Body of pancreas (tissue), 4 donors: ENCODE results near the gene KNCN.

Source experiments
- POLR2A ChIP-seq, 3 donors: fragments of 450-650 bp; IDR thresholded peaks; one replicate each; pipeline ENCODE4 v1.6.1; 2016; ENCODE audit warnings: antibody characterized with exemption in 3 of 3, mild to moderate bottlenecking in 2 of 3
- TF ChIP-seq, protein P1 (sequence below), 7 experiments: fragments of 450-650 bp in 4 of 7; fragments of 200-600 bp in 3 of 7; sonication (generic) in 3 of 7; IDR thresholded peaks; one replicate each; pipeline ENCODE4 v1.5.1; 2016 to 2019; ENCODE audit warnings: antibody characterized with exemption in 7 of 7

- TF ChIP-seq, protein P1, sequence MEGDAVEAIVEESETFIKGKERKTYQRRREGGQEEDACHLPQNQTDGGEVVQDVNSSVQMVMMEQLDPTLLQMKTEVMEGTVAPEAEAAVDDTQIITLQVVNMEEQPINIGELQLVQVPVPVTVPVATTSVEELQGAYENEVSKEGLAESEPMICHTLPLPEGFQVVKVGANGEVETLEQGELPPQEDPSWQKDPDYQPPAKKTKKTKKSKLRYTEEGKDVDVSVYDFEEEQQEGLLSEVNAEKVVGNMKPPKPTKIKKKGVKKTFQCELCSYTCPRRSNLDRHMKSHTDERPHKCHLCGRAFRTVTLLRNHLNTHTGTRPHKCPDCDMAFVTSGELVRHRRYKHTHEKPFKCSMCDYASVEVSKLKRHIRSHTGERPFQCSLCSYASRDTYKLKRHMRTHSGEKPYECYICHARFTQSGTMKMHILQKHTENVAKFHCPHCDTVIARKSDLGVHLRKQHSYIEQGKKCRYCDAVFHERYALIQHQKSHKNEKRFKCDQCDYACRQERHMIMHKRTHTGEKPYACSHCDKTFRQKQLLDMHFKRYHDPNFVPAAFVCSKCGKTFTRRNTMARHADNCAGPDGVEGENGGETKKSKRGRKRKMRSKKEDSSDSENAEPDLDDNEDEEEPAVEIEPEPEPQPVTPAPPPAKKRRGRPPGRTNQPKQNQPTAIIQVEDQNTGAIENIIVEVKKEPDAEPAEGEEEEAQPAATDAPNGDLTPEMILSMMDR (IDR thresholded peaks at IDR 0.05) = no peak
- TF ChIP-seq POLR2A (IDR thresholded peaks at IDR 0.05) = no peak
Observed at GRCh38 chr1:46517932-46518498, 33.4 kb downstream of the KNCN start.
